SK-N-SH (cell line): ENCODE measurements around the gene POU6F2.

ENCODE experiments used
- CTCF ChIP-seq: fragments of 200-600 bp; sonication (generic); IDR thresholded peaks from 2 replicates; pipeline ENCODE4 v1.6.1; 2017; ENCODE audit warnings: antibody characterized with exemption, mild to moderate bottlenecking, moderate library complexity
- ELF1 ChIP-seq: IDR thresholded peaks from 2 replicates; pipeline ENCODE4 v1.4.0; 2012
- EZH2phosphoT487 ChIP-seq: fragments of 200-600 bp; sonication (generic); IDR thresholded peaks from 2 replicates; pipeline ENCODE4 v1.6.1; 2017; ENCODE audit warnings: low read depth, mixed run types, mild to moderate bottlenecking, antibody characterized with exemption, moderate library complexity, borderline replicate concordance
- FOXM1 ChIP-seq: IDR thresholded peaks from 2 replicates; pipeline ENCODE4 v1.4.0; 2012; ENCODE audit warnings: low read depth, mild to moderate bottlenecking
- JUND ChIP-seq: IDR thresholded peaks from 2 replicates; pipeline ENCODE4 v1.4.0; 2012
- POLR2AphosphoS5 ChIP-seq: IDR thresholded peaks from 2 replicates; pipeline ENCODE4 v1.6.1; 2012; ENCODE audit warnings: low read depth, low read length
- RAD21 ChIP-seq: IDR thresholded peaks from 2 replicates; pipeline ENCODE4 v1.6.1; 2012; ENCODE audit warnings: mild to moderate bottlenecking, low read length
- REST ChIP-seq: IDR thresholded peaks from 2 replicates; pipeline ENCODE4 v1.6.1; 2012; ENCODE audit warnings: mild to moderate bottlenecking, low read depth, low read length, moderate library complexity
- RXRA ChIP-seq: IDR thresholded peaks from 2 replicates; pipeline ENCODE4 v1.4.0; 2012; ENCODE audit warnings: low read depth, mild to moderate bottlenecking, borderline replicate concordance
- SMC3 ChIP-seq: IDR thresholded peaks from 2 replicates; pipeline ENCODE4 v1.6.1; 2012; ENCODE audit warnings: low read depth, low read length, improper control_type of control experiment
- TEAD4 ChIP-seq: IDR thresholded peaks from 2 replicates; pipeline ENCODE4 v1.4.0; 2012; ENCODE audit warnings: mild to moderate bottlenecking, borderline replicate concordance; ENCODE audit not compliant: insufficient read depth
- USF2 ChIP-seq: fragments of 150-350 bp; IDR thresholded peaks from 2 replicates; pipeline ENCODE4 v1.6.1; 2017; ENCODE audit warnings: antibody characterized with exemption, low read length, low read depth, borderline replicate concordance

GRCh38 chr7:39145935-39146334 is 168.2 kb downstream of the POU6F2 start:
- TF ChIP-seq POLR2AphosphoS5 (no peak), CTCF (no peak), EZH2phosphoT487 (no peak), RXRA (no peak), FOXM1 (no peak), JUND (no peak), USF2 (no peak), ELF1 (no peak), RAD21 (no peak), REST (no peak), TEAD4 (no peak), SMC3 (no peak)
